Measurements from ENCODE around the gene CDIP1.
A peak's percentile ranks its signal among the peaks of the same experiment; 100 is the strongest.

DNA sequence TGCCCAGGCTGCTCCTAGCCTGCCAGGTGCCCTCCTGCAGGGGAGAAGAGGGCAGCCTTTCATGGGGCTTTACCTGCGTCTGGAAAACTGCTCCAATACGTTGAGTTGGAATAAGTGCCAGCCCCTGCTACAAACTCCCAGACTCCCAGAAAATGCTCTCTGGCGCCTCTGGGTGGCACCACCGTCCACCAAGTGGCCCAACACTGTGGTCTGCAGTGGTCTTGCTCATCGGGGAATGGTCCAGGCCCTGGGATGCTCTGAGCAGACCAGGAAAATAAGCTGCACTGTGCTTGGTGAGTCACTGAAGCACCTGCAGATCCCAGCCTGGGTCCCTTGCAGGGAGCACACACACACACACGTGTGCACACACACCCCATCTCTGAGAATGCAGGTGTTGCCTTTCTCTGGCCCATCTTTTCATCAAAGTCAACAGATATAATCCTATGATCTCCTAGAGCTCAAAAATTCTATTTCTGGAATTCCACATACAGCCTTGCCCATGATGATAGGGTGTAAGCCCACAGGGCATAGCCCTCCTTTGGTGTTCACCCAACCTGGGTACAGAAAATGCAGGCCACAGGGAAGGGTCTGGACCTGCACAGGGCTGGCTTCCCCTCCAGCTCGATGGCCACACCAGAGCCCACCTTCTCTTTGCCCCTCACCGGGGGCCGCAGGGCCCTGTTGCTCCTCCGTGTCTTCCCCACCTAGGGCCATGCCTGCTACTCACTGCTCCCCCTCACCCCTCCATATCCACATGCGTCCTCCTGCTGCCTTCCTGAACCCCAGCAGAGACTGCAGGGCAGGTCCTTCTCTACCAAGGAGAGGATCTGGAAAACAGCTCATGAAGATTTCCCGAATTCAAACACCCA is 20.5 kb downstream of the CDIP1 start:
- TF ChIP-seq POLR2AphosphoS5 (IDR thresholded peaks at IDR 0.05; ENCODE audit: low read depth), result peak; percentile 13; the same call in 1 of the 2 replicates
- TF ChIP-seq, protein P1, sequence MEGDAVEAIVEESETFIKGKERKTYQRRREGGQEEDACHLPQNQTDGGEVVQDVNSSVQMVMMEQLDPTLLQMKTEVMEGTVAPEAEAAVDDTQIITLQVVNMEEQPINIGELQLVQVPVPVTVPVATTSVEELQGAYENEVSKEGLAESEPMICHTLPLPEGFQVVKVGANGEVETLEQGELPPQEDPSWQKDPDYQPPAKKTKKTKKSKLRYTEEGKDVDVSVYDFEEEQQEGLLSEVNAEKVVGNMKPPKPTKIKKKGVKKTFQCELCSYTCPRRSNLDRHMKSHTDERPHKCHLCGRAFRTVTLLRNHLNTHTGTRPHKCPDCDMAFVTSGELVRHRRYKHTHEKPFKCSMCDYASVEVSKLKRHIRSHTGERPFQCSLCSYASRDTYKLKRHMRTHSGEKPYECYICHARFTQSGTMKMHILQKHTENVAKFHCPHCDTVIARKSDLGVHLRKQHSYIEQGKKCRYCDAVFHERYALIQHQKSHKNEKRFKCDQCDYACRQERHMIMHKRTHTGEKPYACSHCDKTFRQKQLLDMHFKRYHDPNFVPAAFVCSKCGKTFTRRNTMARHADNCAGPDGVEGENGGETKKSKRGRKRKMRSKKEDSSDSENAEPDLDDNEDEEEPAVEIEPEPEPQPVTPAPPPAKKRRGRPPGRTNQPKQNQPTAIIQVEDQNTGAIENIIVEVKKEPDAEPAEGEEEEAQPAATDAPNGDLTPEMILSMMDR (conservative IDR thresholded peaks at IDR 0.05; ENCODE audit: low read depth in 2 of 2), result peak; percentile 85 to 95
- TF ChIP-seq, protein P2, sequence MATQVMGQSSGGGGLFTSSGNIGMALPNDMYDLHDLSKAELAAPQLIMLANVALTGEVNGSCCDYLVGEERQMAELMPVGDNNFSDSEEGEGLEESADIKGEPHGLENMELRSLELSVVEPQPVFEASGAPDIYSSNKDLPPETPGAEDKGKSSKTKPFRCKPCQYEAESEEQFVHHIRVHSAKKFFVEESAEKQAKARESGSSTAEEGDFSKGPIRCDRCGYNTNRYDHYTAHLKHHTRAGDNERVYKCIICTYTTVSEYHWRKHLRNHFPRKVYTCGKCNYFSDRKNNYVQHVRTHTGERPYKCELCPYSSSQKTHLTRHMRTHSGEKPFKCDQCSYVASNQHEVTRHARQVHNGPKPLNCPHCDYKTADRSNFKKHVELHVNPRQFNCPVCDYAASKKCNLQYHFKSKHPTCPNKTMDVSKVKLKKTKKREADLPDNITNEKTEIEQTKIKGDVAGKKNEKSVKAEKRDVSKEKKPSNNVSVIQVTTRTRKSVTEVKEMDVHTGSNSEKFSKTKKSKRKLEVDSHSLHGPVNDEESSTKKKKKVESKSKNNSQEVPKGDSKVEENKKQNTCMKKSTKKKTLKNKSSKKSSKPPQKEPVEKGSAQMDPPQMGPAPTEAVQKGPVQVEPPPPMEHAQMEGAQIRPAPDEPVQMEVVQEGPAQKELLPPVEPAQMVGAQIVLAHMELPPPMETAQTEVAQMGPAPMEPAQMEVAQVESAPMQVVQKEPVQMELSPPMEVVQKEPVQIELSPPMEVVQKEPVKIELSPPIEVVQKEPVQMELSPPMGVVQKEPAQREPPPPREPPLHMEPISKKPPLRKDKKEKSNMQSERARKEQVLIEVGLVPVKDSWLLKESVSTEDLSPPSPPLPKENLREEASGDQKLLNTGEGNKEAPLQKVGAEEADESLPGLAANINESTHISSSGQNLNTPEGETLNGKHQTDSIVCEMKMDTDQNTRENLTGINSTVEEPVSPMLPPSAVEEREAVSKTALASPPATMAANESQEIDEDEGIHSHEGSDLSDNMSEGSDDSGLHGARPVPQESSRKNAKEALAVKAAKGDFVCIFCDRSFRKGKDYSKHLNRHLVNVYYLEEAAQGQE (IDR thresholded peaks at IDR 0.05; ENCODE audit: unreplicated experiment), result no peak
- no peak for TF ChIP-seq JUNB (IDR thresholded peaks at IDR 0.05; ENCODE audit: unreplicated experiment)
- TF ChIP-seq EZH2 (IDR thresholded peaks at IDR 0.05; ENCODE audit: low read depth, unreplicated experiment), result no peak
- no peak for TF ChIP-seq CREB1 (CRISPR knock-in tag; IDR thresholded peaks at IDR 0.05; ENCODE audit: low read depth)
- no peak for TF ChIP-seq EZH2phosphoT487 (IDR thresholded peaks at IDR 0.05; ENCODE audit: unreplicated experiment)
